ENCODE results near the gene TM9SF4.
"Not testable (repeated sequence)": the region's sequence is repeated elsewhere in the genome, so short reads cannot be mapped to it uniquely, and the experiment has no call there.

The TM9SF4 gene

GRCh38 chr20:32116079-32116521, 6.6 kb downstream of the TM9SF4 start:
- TF ChIP-seq MAX (IDR thresholded peaks at IDR 0.05; ENCODE audit: low read depth, low read length) (no peak), POLR2A (IDR thresholded peaks at IDR 0.05; ENCODE audit: extremely low read depth, insufficient read length) (no peak), MYC (IDR thresholded peaks at IDR 0.05; ENCODE audit: low read depth, low read length) (no peak), CTCF (IDR thresholded peaks at IDR 0.05; ENCODE audit: low read depth, low read length) (no peak)
- DNase-seq (ENCODE audit: low read depth): no peak
- H3K4me3 ChIP-seq (ENCODE audit: low read depth, low read length): no peak overlapping the region

GRCh38 chr20:32116796-32117195, 7.3 kb downstream of the TM9SF4 start:
- H3K4me3 ChIP-seq (ENCODE audit: low read depth, low read length); DNase-seq (ENCODE audit: low read depth): not testable (repeated sequence)

GRCh38 chr20:32118427-32118826, 8.9 kb downstream of the TM9SF4 start:
- H3K4me3 ChIP-seq (ENCODE audit: low read depth, low read length); DNase-seq (ENCODE audit: low read depth): not testable (repeated sequence)

GRCh38 chr20:32119734-32120133, 10.2 kb downstream of the TM9SF4 start:
- no peak for TF ChIP-seq CTCF (IDR thresholded peaks at IDR 0.05; ENCODE audit: low read depth, low read length)
- no peak for TF ChIP-seq MYC (IDR thresholded peaks at IDR 0.05; ENCODE audit: low read depth, low read length)
- TF ChIP-seq POLR2A (IDR thresholded peaks at IDR 0.05; ENCODE audit: extremely low read depth, insufficient read length): no peak
- TF ChIP-seq MAX (IDR thresholded peaks at IDR 0.05; ENCODE audit: low read depth, low read length): no peak
- H3K4me3 ChIP-seq (ENCODE audit: low read depth, low read length): no peak overlapping the region
- DNase-seq (ENCODE audit: low read depth): no peak

GRCh38 chr20:32121908-32122307, 12.4 kb downstream of the TM9SF4 start:
- not testable (repeated sequence) for DNase-seq (ENCODE audit: low read depth)

GRCh38 chr20:32123088-32123487, 13.6 kb downstream of the TM9SF4 start:
- DNase-seq (ENCODE audit: low read depth): no peak
- no peak overlapping the region for H3K4me3 ChIP-seq (ENCODE audit: low read depth, low read length)
- TF ChIP-seq POLR2A (IDR thresholded peaks at IDR 0.05; ENCODE audit: extremely low read depth, insufficient read length) (no peak), MYC (IDR thresholded peaks at IDR 0.05; ENCODE audit: low read depth, low read length) (no peak), MAX (IDR thresholded peaks at IDR 0.05; ENCODE audit: low read depth, low read length) (no peak), CTCF (IDR thresholded peaks at IDR 0.05; ENCODE audit: low read depth, low read length) (no peak)

More at GRCh38 chr20:32121908-32122307, 12.4 kb downstream of the TM9SF4 start:
- not testable (repeated sequence) for H3K4me3 ChIP-seq (ENCODE audit: low read depth, low read length)

GRCh38 chr20:32124916-32125454, 15.5 kb downstream of the TM9SF4 start:
- no peak for DNase-seq (ENCODE audit: low read depth)
- no peak overlapping the region for H3K4me3 ChIP-seq (ENCODE audit: low read depth, low read length)
- TF ChIP-seq MAX (IDR thresholded peaks at IDR 0.05; ENCODE audit: low read depth, low read length): no peak
- TF ChIP-seq MYC (IDR thresholded peaks at IDR 0.05; ENCODE audit: low read depth, low read length): no peak
- TF ChIP-seq CTCF (IDR thresholded peaks at IDR 0.05; ENCODE audit: low read depth, low read length): no peak
- TF ChIP-seq POLR2A (IDR thresholded peaks at IDR 0.05; ENCODE audit: extremely low read depth, insufficient read length): no peak

Data from NB4 (cell line).